GM21786 (cell line): ENCODE results near the gene AWAT1.
A peak's percentile ranks its signal among the peaks of the same experiment; 100 is the strongest.
"Not testable (repeated sequence)": the region's sequence is repeated elsewhere in the genome, so short reads cannot be mapped to it uniquely, and the experiment has no call there.

ENCODE experiments used
- ATAC-seq: cut with Tn5 transposase; IDR thresholded peaks from one replicate; pipeline ENCODE4 v1.9.1; 2021; ENCODE audit not compliant: unreplicated experiment

AWAT1 gene

GRCh38 chrX:70260104-70260503, 25.6 kb downstream of the AWAT1 start, which contains the start of gene P2RY4:
P2RY4 (minus strand) TSS chrX:70260204; CDS start chrX:70259624, 580 bp downstream.
- no peak for ATAC-seq

- ATAC-seq = peak; percentile 84
These were observed 28.6 kb downstream of the AWAT1 start for GRCh38 chrX:70262952-70263567.

GRCh38 chrX:70264784-70265183, 30.3 kb downstream of the AWAT1 start:
- no peak for ATAC-seq

GRCh38 chrX:70268034-70268433, 33.6 kb downstream of the AWAT1 start, which contains the start of gene ARR3:
ARR3 (plus strand) TSS chrX:70268334; CDS start chrX:70269386, 1,052 bp downstream.
- ATAC-seq = no peak

GRCh38 chrX:70274029-70274428, 39.6 kb downstream of the AWAT1 start:
- not testable (repeated sequence) for ATAC-seq

- ATAC-seq = no peak
These were observed 44.6 kb downstream of the AWAT1 start for GRCh38 chrX:70279081-70279480.

- ATAC-seq = no peak
These were observed 46.1 kb downstream of the AWAT1 start for GRCh38 chrX:70280573-70280972.

GRCh38 chrX:70281951-70282350, 47.5 kb downstream of the AWAT1 start, which contains the start of gene RAB41:
RAB41 (plus strand) TSS chrX:70282172; CDS start chrX:70282218, 46 bp downstream.
- no peak for ATAC-seq

- no peak for ATAC-seq
These were observed 54.8 kb downstream of the AWAT1 start for GRCh38 chrX:70289168-70289792.
